NCI-H748 (cell line): ENCODE data around the gene C13orf46.
"Not testable (repeated sequence)": the region's sequence is repeated elsewhere in the genome, so short reads cannot be mapped to it uniquely, and the experiment has no call there.

Experiments
- DNase-seq: peaks from one replicate; lab custom pipeline; 2025; ENCODE audit not compliant: unreplicated experiment; lab: John Stamatoyannopoulos, UW

The C13orf46 gene

GRCh38 chr13:113926951-113927660, 46.8 kb downstream of the C13orf46 start:
- no peak for DNase-seq

GRCh38 chr13:113926301-113926761, 47.5 kb downstream of the C13orf46 start:
- no peak for DNase-seq

GRCh38 chr13:113924184-113924901, 49.5 kb downstream of the C13orf46 start:
- DNase-seq, result peak; percentile 54

GRCh38 chr13:113923376-113924063, 50.4 kb downstream of the C13orf46 start:
- DNase-seq, result no peak

- no peak for DNase-seq
These were observed 51.3 kb downstream of the C13orf46 start for GRCh38 chr13:113922412-113923118.

- DNase-seq, result no peak
These were observed 52.1 kb downstream of the C13orf46 start for GRCh38 chr13:113921763-113922162.

GRCh38 chr13:113920606-113921286, 53.1 kb downstream of the C13orf46 start:
- no peak for DNase-seq

GRCh38 chr13:113919761-113920559, 53.9 kb downstream of the C13orf46 start:
- DNase-seq, result no peak

GRCh38 chr13:113918981-113919701, 54.7 kb downstream of the C13orf46 start:
- no peak for DNase-seq

GRCh38 chr13:113918580-113918979, 55.3 kb downstream of the C13orf46 start:
- DNase-seq, result no peak

GRCh38 chr13:113917594-113918371, 56.1 kb downstream of the C13orf46 start:
- no peak for DNase-seq

- no peak for DNase-seq
These were observed 56.8 kb downstream of the C13orf46 start for GRCh38 chr13:113917096-113917495.

- no peak for DNase-seq
These were observed 57.5 kb downstream of the C13orf46 start for GRCh38 chr13:113916330-113916815.

GRCh38 chr13:113915786-113916329, 58.0 kb downstream of the C13orf46 start:
- DNase-seq, result no peak

GRCh38 chr13:113915012-113915763, 58.7 kb downstream of the C13orf46 start:
- no peak for DNase-seq

- DNase-seq, result no peak
These were observed 59.4 kb downstream of the C13orf46 start for GRCh38 chr13:113914333-113915011.

- not testable (repeated sequence) for DNase-seq
These were observed 60.0 kb downstream of the C13orf46 start for GRCh38 chr13:113913838-113914237.
